Articular chondrocyte of knee joint (primary cell): ENCODE data around the gene VWA8. TPM values are rescaled to one million over a fixed set of nuclear protein-coding genes. Genes with fewer than 3 reads are reported as not detected.

Source experiments
- small RNA-seq: library from RNA; depleted of rRNA; stranded (forward); fragments of <200 nt; gene quantifications from one replicate; pipeline ENCODE3, GENCODE V24; 2012
- total RNA-seq: library from RNA; depleted of rRNA; stranded (reverse); fragments of >200 nt; gene quantifications from 2 replicates; pipeline ENCODE4 v1.2.3, GENCODE V29; 2012

Gene VWA8
- 23.2 and 25.1 TPM in 2 replicates for total RNA-seq

GRCh38 chr13:41960637-41961465, at the start of gene VWA8:
Gene VWA8 (minus strand): TSS chr13:41961109. CDS start chr13:41961015, 94 bp downstream.

Small RNAs within 50 kb of the gene (small RNA-seq; reads per million reads assigned to genes)
- gene RN7SL515P (not detected), gene RNU6-74P (not detected), gene RPS28P8 (not detected)

Other genes starting within 250 kb of the VWA8 start
- 11.9 and 12.8 TPM in 2 replicates for gene DGKH, start 87.5 kb upstream of the VWA8 start, total RNA-seq